CD1c-positive myeloid dendritic cell (primary cell): Measurements from ENCODE around the gene TET2.

Source experiments
- DNase-seq: peaks from one replicate; pipeline ENCODE4 v3.0.0-alpha.2; 2016; ENCODE audit errors: extremely low spot score

The TET2 gene

DNA sequence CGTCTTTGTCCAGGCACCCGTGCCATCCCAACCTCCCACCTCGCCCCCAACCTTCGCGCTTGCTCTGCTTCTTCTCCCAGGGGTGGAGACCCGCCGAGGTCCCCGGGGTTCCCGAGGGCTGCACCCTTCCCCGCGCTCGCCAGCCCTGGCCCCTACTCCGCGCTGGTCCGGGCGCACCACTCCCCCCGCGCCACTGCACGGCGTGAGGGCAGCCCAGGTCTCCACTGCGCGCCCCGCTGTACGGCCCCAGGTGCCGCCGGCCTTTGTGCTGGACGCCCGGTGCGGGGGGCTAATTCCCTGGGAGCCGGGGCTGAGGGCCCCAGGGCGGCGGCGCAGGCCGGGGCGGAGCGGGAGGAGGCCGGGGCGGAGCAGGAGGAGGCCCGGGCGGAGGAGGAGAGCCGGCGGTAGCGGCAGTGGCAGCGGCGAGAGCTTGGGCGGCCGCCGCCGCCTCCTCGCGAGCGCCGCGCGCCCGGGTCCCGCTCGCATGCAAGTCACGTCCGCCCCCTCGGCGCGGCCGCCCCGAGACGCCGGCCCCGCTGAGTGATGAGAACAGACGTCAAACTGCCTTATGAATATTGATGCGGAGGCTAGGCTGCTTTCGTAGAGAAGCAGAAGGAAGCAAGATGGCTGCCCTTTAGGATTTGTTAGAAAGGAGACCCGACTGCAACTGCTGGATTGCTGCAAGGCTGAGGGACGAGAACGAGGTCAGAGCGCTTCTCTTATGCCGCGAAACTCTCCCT is at the start of gene TET2:
Gene TET2 (plus strand): TSS at position 601 of the 740 bp plus-strand sequence. CDS start 87,067 bp downstream, outside the sequence.
- peak; percentile 97 for DNase-seq

DNA sequence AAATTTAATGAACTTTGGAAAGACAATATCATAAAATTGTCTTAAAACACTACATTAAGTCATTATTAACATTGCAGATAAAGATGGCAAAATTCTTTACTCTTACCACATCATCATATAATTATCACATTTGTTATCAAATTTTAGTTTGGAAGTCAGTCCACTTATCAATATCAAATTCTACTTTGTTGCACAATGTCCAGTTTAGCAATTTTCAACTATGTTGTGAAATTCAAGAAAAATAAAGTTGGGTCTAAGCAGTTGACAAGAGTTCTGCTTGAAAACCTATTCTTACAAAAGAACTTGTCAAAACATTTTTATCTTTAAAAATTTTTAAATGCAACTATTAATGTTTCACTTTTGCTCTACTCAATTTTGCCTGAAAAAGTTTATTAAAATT is 44.7 kb upstream of the TET2 start:
- no peak for DNase-seq

DNA sequence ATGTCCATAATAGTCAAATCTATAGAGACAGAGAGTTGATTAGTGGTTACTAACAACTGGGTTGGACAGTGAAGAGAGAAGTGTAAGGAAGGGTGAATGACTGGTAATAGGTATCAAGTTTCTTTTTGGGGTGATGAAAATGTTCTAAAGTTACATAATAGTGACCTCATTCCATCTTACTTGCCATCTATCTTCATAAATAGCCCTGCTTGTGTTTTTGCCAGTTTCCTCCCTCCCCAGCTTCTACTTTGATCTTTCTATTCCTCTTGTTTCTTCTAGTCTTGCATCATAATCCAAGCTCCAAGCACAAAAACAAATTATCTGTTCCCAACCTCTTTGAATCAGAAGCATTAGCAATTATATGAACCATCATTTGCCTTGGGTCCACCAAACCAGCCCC is 40.2 kb upstream of the TET2 start:
- DNase-seq: no peak

DNA sequence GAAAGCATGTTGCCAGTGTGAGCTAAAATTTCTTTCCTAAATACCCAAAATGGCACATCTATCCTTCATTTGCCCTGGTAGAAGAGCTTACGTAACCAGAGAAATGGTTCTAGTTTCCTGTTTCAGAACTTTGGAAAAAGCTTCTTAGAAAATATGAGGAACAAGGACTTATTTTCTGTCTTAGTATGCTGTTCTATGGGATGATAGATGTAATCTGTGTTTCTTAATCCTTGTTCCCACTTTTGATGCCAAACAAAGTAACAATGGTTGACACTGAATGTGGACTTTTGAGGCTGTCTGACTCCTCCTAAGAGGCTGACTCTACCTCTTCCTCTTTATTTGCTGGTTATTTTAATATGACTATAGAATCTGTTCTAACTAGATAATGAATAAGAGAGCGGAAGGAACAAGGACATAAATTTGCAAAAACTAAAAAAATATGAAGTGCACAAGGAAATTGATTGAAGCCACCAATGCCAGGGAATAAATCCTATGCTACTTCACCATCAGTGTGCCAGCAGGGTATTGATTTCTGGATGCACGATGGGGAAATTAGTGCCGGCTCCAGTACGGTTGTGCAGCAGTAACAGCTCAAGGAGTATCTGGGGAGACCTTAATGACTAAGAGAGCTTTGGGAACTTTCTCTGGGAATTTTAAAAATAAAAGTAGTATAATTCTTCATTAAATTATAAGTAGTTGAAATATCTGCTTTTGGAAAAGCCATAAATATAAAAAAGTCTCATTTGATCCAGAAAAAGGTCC is 39.4 kb upstream of the TET2 start:
- DNase-seq: peak; percentile 86

DNA sequence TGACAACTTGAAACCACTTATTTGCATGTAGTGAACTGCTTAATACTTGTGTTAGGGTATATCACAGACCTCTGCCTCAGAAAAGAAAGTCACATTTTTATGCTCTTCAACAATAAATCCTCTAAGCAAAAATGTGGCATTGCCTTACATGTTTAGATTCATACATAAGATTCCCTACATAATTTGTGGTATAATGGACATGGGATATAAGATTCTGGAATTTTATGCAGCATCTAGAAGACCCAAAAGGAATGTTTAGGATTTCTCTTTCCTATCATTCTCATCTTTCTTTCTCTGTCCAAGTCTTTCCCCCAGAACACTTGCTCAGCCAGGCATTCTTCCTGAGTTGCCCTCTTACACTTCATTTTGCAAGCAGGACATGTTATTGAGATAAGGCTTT is 37.7 kb upstream of the TET2 start:
- no peak for DNase-seq

DNA sequence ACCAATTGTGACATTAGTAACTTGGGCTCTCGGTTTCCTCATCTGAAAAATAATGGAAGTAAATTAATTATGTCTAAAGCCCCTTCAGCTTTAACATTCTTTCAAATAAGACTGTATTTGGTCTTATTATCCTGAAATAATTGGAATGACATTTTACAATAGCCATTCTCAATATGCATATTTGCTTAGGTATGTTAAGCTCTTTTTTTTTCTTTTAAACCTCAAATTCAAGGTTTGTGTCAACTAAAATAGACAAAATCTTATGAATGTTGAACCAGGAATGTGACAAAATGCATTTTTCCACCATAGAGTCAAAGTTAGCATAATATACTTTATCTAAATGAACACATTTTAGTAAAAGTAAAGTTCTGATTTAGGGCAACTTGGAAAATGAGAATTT is 34.4 kb upstream of the TET2 start:
- no peak for DNase-seq

DNA sequence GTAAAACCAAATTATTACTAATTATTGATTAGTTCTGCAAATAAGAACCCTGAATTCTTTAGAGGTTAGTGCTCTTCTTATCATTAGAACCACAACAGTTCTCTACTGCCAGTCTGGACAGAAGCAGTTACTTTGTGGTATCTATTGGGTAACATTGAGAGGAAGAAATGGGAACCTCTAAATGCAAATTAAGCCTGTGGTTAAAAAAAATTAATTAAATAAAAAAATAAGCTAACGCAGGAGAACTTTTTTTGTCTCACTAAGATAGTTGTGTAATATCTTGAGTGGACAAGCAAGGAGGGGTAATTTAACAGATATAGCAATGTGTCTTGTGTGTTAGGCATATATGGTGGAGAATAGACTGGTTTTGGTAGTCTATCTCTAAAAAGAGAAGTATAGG is 32.9 kb upstream of the TET2 start:
- peak; percentile 80 for DNase-seq

DNA sequence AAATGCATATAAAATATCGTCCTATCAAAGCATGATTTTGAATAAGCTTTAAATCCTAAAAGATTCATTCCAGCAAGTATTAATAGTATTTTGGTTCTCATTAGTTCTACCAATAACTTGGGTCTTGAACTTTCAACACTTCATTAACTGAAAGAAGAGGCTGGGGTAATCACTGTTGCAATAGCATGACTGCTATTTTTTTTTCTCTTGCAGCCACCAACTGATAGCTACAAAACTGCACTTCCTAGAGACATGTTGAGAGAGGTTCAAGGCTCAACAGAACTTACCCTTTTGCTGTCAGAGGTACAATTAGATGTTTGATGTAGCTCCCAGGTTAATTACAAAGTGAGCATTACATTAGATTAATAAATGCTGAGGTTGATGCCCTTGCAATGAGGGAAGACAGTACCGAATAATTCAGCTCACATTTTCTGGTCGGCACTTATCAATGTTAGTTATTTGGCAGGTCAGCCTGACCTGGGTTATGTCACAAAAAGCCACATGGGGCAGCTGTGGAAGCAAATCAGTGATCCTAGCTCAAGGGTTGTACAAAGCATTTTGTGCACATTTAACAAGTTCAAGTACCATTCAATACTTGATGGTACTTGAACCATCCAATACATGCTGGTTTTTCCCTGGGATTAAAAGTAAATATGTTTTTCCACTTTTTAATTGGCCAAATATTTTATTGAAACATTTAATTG is 29.9 kb upstream of the TET2 start:
- DNase-seq: no peak

DNA sequence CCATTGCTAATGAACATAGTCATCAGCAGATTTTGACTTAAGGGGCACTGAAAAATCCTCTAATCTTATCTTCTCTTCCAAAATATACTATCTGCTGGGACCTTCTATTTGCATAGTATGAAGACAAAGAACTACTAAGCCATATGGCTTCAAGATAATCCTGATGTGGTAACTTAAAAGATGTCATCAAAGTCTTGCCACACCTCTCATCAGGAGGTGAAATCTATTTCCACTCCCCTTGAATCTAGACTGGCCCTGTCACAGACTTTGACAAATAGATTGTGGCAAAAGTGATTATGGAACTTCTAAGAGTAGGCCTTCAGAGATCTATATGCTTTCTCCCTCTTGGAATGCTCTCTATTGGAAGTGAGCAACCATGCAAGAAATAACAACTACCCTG is 27.3 kb upstream of the TET2 start:
- DNase-seq: no peak

DNA sequence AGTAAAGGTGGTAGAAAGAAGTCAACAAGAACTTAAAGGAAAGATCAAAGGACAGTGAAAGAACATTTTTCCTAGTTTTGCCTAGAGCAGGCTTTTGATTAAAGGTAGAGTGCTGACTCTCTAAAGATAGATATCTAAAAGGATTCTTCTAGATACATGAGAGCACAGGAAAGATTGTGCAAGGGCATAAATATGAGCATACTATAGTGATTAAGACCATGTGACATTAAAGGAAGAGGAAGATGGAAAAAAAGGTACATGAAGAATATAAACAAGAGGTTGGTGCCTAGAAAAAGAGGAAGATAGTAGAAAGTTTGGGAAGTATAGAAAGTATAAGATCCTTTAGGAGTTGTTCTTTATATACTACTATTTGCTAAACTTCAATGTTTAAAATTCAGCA is 26.1 kb upstream of the TET2 start:
- peak; percentile 31 for DNase-seq

DNA sequence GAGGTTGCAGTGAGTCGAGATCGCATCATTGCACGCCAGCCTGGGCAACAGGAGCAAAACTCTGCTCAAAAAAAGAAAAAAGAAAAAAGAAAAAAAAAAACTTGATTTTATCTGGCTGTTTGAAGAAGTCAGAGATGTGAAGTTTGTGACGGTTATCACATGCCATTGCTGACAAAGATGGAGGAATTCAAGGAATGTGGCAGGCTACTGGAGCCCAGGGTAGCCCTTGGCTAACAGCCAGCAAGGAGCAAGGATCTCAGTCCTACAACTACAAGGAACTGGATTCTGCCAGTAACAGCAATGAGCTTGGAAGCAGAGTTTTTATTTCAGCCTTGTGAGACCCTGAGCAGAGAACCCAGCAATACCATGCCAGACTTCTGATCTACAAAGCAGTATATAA is 24.3 kb upstream of the TET2 start:
- DNase-seq: no peak

DNA sequence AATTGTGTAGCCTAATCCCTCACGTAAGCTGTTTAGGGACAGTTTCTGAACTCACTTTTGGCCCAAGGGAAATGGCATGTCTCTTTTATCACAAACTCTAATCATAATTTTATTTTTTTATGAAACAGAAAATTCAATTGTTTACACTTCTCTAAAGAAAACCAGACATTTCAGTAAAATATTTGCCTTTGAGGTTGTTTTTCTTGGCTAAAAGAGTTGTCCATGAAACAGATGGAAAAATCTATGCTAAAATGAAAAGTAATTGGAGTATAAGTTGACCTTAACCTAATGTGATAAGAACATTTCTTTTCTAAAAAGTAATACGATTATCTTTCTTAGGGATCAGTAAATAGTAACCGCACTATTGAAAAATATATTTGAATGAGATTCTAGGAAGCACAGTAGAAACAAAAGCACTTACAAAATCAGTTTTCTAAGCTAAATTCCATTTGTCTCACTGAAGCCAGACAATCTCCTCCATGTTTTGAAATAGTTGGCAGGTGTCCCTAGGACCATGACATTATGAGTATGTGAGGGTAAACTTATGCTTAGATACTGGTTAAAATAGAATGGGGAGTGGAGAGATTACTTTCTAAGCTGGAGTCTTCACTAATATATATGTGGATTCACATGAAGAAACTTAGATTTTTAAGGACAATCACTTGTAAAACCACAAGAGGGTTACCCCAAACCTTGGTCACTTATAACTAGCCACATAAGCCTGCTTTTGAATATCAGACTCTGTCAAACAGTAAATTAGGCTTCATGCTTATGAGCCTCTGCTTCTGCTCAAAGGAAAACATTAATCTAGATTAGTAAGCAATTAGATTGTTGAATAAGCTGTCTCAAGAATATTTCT is 20.1 kb upstream of the TET2 start:
- no peak for DNase-seq

DNA sequence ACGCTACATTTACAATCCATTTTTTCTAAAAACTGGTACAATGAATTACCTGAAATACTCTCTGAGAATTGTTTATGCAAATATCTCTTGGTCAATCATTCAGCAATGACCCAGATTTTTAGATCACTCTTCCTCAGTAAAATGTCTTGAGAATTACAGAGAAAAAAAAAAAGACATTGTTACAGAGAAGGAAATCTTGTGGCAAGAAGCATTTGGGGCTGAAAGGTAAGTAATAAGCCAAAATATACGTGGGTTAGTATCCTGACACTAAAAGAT is 19.6 kb upstream of the TET2 start:
- no peak for DNase-seq

DNA sequence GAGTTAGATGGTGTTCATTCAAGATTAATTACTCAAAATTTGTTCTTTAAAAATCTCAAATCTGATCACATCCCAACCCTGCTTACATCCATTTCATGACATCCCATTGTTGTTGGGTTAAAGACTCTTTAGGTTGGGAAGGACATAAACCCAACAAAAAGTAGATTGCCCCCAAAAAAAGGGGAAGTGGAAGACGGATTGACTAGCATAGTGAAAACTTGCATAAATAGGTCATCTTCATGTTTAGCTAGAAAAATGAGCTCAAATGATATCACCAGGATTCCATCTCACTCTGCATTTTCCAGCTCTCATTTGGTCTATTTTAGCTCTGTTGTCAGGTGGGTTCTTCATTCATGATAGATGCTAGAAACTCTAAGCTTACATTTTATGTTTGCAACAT is 18.5 kb upstream of the TET2 start:
- peak; percentile 51 for DNase-seq

DNA sequence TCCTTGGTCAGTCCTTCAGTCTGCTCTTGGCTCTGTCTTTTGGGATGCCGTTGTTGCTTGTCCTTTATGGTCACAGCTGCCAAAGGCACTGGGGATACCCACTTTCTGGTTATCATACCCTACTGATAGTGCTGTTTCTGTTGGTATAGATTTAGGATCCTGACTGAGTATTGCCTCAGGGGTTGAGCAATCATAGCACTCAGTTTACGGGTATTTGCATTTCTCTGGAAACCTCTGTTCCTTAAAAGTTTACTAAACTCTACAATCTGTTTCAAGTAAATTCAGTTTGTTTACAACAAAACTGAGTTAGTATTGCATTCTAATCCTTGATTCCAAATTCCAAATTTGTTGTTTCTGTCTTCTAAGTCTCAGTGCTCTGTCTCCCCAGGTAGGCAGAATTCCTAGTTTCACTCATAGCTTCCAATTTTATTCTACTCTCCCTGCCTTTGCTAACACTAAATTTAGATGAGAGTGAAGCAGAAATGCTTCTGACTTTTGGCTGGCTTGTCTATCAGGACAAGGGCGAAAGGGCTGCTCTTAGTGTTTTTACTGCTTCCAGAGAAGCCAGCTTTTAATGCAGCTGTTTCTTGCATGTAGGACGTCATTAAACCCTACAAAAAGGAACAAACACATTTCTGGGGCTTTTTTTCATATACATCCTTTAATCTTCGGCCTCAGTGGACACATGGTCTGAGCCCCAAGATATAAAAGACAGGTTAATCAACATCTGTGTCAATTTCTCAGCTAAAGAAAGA is 17.2 kb upstream of the TET2 start:
- DNase-seq: peak; percentile 61

DNA sequence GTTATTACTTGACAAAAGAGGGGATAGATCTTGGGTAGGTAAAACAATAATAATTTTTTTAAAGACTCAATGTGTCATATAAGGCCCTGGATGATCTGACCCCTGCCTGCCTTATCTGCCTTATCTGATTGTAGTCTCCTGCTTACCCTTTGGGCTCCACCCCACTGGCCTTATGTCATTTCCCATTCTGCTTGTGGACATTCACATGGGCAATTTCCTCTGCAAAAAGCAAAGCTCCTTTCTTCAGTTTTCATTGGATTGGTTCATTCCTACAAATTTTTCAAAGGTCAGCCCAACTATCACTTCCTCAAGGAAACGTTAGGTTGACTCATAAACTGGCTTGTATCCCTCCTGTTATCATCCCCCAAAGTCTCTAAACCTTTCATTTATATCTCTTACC is 15.7 kb upstream of the TET2 start:
- DNase-seq: peak; percentile 60

DNA sequence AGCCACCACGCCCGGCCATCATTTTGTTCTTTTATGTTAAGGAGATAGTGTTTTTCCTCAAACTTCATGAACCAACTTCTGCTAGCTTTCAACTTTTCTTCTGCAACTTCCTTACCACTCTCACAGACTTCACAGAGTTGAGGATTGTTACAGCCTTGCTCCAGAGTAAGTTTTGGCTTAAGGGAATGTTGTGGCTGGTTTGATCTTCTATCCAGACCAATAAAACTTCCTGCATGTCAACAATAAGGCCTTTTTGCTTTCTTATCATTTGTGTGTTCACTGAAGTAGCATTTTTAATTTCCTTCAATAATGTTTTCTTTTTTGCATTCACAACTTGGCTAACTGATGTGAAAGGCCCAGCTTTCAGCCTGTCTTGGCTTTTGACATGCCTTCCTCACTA is 12.7 kb upstream of the TET2 start:
- no peak for DNase-seq

DNA sequence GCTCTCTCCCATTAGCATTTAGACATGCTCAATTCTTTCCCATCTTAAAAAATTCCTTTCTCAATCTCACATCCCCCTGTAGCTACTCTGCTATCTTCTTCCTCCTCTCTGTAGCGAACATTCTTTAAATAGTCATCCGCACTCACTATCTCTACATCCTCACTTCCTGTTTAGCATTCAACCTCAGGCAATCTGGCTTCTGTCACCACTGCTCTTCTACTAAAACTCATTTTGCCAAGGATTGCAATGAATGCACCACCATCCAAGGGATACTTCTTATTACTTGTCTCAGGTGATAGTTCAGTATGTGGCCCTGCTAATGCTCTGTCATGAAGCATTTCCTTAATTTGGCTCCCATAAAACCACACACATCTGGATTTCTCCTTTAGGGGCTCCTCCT is 10.9 kb upstream of the TET2 start:
- DNase-seq: peak; percentile 46

DNA sequence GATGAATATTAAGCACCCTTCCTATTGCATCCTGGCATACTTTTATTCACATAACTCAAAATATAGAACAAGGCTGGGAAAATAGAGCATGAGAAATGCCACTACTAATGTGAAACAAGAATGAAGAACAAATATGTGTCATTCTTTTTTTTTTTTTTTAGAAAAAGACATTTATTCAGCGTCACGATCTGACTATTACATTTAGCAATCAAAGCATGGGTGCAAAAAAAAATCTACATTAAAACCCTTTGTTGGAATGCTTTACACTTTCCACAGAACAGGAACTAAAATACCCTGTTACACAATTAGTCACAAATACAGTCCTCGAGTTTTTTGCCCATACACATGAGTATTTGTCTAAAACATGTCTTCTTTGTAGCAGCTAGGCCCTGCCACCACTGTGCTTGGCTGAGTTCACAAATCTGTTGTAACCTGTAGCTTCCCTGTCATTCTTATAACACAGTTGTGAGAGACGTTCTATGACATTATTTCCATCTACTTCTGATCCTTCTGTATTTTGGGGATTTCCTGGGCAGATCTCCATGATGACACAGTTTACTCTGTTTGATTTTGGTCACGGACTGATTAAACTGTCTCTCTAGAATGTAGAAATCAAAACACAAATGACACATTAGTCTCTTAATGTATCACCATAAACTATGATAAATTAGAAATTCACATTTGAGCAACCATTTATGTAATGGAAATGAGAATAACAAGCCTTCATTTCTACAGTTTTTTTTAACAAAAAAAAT is 9.4 kb upstream of the TET2 start:
- peak; percentile 68 for DNase-seq

DNA sequence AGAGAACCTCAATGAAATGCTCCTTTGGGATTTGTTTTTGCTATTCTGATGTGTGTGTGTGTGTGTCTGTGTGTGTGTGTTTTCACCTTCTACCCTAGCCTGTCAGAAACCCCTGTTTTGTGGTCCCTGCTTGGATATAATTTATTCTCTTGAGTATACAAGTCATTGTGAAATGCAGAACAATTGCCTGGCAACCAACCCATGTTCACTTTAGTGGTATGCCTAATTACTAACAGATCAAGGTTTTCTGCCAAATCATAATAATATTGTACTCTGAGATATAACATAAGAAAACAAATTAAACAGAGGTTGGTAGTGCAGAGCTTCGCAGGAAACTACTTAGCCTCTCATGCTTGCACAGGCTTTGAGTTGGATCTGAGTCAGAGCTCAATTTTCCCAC is 7.0 kb upstream of the TET2 start:
- DNase-seq: no peak
